Hippocampal formation (tissue), 2 donors: ENCODE measurements around the gene GOSR2.
"Not testable (repeated sequence)": the region's sequence is repeated elsewhere in the genome, so short reads cannot be mapped to it uniquely, and the experiment has no call there.

ENCODE experiments used
- DNase-seq, 2 donors: peaks; one replicate each; lab custom pipeline; 2025; lab: John Stamatoyannopoulos, UW

GOSR2 gene

DNA sequence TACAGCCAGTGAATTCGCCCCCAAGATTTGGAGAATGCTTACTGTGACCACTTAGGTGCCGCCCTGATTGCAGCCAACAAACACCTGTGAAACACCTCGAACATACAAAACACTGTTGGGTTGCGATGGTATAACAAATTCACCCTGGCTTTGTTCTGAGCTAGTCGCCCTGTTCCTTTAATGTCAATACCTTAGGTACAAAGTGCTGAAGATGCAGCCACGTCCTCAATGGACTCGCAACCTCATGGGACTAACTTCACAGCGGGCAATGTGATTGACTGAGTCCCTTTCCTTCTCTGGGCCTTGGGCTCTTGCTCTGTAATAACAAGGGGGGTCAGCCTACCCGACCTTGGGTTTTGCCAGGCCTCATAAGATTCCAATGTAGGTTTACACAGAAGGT, 28.9 kb upstream of the GOSR2 start:
- DNase-seq, result no peak

DNA sequence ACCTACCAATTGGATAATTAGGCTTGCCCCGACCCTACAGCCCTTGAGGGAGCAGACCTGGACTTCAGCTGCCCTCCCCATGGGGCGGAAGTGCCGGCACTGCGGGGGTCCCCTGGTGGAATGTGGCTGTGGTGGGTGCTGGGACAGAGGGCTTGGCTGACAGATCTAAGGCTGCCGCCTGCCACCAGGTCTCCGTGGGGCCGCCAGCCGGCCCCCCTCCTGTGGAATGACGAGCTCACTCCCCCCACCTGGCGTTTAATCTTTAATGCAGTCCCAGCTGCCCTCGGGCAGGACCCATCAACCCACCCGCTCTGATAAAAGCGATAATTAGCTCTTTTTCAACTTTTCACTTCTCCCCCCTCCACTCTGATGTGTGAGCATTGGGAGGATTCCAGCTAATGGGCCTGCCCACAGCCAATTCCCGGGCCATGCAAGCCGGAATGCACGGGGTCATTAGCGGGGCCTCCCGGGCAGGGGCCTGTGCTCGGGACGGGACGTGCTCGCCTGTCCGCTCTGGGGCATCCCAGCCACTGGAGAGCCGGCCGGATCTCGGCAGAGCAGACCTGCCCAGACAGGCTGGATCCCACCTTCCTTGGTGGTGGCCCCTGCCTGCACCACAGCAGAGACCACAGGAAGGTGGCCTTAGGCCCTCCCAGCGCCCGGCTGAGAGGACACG, 28.3 kb upstream of the GOSR2 start:
- DNase-seq, result no peak

DNA sequence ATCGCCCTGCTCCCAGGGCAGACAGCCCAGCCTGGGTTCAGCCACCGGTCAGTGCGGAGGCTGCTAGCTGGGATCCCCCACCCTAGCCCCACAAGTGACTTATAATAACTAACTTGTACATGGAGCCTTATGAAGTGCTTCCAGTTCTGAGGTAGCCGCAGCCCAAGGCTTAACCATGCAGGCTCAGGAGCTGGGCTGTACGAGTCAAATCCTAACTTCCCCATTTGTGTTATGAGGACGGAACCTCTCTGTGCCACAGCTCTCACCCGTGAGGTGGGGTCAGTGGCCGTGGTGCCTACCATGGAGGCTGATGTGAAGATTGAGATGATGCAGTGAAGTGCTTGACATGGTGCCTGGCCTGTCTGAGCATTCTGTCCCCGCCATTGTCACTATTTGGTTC, 27.8 kb upstream of the GOSR2 start:
- no peak for DNase-seq

DNA sequence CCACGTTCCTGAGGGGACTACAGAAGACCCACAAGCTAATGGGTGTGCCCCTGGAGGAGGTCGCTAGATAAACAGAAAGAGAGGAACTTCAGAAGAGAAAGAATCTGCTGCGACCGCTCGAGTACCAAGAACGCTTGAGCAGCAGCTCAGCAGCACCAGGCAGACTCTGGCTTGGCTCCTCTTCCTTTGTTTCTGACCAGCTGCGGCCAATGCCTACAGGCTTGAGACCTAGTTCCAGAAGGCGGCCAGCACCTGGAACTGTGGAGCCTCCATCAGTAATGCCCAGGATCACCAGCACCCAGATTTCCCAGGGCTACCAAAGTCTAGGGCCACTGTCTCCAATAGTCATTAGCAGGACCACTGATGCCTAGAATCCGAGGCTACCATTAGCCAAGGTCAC, 26.0 kb upstream of the GOSR2 start:
- no peak for DNase-seq

DNA sequence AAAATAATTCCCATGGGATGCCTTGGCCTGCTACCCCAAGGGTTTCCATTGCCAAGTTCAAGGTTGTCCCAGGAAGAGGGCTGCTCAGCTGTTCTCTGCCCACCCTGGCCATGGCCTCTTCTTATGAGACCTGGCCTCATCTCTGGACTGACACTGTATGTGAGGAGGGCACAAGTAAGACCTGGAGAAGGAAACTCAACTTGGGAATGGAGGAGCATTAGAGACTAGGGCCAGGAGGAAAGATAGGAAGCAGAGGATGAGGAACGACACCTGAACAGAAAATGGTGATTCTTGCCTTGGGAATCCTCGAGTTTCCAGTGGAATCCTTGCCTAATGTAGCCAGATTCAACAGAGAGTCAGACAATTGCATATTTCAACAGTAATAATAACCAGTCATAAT, 24.6 kb upstream of the GOSR2 start:
- DNase-seq, result no peak

DNA sequence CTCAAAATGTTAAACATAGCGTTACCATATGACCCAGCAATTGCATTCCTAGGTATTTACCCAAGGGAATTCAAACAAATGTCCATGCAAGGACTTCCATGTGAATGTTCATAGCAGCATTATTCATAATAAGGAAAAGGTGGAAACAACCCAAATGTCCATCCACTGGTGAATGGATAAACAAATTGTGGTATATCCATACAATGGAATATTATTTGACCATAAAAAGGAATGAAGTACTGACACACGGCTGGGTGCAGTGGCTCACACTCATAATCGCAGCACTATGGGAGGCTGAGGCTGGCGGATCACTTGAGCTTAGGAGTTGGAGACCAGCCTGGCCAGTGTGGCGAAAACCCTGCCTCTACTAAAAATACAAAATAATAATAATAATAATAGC, 24.1 kb upstream of the GOSR2 start:
- no peak for DNase-seq

DNA sequence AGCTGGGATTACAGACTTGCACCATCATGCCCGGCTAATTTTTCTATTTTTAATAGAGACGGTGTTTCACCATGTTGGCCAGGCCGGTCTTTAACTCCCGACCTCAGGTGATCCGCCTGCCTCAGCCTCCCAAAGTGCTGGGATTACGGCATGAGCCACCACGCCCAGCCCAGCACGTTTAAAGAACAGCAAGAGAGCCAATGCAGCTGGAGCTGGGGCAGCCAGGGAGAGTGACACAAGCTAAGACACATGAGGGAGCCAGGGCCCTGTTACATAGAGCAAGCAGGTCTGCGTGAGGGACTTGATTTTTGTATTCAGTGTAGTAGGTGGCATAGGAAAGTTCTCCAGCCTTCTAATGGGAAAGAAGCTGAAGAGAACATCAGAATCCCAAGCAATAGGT, 21.7 kb upstream of the GOSR2 start:
- DNase-seq, result no peak

DNA sequence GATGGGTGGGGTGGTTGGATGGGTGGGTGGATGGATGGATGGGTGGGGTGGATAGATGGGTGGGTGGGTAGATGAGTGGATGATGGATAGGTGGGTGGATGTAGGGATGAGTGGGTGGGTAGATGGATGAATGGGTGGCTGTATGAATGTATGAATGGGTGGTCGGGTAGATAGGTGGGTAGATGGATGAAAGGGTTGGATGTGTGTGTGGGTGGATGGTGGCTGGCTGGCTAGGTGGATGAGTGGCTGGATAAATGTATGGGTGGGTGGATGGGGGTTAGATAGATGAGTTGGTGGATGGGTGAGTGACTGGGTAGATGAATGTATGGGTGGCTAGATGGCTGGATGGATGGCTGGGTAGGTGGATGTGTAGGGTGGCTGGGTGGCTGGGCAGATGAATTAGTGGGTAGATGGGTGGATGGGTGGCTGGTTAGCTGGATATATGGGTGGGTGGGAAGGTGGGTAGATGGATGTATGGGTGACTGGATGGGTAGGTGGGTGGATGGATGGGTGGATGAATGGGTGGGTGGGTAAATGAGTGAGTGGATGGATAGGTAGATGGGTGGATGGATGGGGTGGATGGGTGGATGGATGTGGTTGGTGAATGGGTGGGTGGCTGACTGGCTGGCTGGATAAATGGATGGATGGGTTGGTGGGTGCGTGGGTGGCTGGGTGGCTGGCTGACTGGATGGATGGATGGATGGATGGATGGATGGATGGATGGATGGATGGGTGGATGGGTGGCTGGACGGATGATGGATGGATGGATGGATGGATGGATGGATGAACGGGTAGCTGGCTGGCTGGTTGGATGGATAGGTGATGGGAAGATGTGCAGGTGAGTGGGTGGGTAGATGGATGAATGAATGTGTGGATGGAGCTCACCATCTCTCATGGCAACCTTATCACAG, 18.9 kb upstream of the GOSR2 start:
- DNase-seq, result no peak

DNA sequence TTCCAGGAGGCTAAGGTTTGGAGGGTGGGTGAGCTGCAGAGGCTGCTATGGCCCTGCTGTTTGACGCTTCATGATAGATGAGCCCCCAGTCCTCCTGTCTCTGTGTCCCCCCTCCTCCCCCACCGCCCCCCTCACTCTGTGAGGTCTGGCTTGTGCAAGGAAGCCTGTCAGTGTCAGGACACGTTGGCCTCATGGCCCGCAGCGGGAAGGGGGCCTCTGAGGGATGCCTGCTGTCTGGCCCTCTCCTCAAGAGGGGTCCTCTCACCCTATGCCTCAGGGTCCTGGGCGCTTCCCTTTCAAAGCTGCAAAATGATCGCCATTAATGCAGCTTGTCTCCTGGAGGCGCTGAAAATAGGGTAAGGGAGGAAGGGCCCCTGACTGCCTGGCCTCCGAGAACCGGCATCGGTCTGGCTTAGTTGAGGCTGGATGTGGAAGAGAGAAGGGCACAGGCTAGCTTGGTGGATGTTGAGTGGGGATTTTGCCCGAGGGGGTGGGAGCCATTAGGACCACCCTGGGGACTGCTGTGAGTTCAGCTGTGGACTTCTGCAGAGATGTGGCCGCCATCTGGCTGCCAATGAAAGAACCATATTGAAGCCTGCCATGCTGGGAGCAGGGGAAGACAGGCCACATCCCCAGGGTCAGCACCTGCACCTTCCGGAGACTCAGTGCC, 14.8 kb upstream of the GOSR2 start:
- no peak for DNase-seq

DNA sequence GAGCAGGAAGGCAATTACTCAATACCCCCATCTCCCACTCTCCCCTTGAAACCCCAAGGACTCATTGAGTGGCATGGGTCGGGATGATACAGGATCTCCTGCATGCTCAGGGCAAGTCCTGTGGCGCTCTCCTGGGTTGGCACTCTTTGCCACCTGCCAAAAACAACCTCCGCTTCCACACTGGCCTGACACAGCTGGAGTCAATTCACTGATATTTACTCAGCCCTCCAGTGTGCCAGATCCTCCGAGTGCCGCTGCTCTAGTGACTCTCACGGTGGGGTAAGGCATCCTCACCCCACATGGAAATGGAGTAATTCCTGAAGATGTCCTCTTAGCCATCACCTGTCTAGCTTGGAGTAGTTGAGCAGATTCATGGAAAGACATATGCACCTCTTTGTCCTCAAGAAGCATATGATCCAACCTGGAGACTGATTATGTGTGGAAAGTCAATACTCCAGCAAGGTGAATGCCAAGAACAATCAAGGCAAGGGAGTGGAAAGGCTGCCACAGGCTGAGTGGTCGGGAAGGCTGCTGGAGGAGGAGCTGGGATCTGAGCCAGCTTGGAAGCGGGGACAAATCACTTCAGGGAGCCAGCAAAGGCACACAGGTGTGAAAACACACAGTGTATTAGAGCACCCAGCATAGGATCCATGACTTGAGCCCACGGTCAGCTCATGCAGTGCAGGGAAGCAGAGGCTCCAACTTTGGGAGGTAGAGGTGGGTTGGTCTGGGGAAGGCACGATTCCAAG, 12.6 kb upstream of the GOSR2 start:
- DNase-seq, result no peak

DNA sequence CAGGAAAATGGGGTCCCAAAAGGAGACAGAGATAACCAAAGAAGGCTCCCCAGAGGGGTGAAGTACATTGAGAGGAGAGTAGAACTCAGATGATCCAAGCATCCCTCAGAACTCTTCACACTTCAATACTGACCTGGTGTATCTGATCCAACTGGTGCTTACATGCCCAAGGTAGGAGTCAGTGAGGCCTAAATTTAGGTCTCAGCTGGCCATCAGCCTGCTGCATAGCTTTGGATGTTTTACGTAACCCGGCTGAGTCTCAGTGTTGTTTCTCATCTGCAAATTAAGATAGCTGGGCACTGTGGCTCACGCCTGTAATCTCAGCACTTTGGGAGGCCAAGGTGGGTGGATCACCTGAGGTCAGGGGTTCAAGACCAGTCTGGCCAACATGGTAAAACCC, 11.6 kb upstream of the GOSR2 start:
- no peak for DNase-seq

DNA sequence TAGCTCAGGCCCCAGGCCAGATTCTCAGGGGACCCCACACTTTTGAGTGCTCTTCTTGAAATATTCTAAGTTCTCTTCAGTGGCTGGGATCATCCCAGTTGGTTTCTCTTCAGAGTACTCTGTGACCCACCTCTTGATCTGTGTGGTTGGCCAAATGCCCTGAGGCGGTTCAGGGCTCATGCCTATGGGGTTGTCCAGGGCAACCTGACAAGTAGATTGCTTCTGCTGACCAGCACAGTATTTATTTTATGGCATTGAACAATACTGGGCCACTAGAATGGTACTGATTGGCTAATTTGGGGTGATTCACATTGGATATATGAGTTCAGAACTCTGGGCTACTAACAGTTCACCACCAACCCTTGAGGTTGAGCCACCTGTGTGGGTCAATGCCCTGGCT, 7.4 kb upstream of the GOSR2 start:
- DNase-seq, result no peak

DNA sequence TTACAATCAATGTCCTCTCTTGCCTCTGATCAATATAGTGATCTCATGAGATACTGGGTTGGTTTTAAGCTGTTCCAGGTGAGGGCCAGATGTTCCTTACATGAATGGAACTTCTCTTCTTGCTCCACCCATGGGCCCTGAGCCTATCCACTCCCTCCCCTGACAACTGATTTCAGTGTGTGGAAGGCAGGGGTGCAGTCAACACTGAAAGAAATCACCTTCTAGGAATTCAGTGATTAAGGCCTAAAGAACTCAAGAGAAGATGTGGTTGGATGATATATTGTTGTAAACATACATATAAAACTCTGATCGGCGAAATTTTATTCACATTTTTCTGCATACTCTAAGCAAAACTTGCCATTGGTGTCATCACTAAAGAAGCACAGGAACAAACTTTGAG, 6.7 kb upstream of the GOSR2 start:
- DNase-seq, result no peak

DNA sequence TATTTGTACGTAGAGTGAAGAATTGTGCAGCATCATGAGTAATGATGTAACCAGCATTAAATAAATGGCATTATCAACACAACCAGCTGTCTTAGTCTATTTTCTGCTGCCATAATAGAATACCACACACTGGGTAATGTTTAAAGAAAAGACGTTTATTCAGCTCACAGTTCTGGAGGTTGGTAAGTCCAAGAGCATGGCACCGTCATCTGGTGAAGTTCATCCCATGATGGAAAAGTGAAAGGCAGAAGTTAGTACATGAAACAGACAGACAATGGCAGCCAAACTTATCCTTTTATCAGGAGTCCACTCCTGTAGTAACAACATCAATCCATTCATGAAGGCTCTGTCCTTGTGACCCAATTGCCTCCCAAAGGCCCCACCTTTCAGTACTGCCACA, 6.3 kb upstream of the GOSR2 start:
- no peak for DNase-seq

DNA sequence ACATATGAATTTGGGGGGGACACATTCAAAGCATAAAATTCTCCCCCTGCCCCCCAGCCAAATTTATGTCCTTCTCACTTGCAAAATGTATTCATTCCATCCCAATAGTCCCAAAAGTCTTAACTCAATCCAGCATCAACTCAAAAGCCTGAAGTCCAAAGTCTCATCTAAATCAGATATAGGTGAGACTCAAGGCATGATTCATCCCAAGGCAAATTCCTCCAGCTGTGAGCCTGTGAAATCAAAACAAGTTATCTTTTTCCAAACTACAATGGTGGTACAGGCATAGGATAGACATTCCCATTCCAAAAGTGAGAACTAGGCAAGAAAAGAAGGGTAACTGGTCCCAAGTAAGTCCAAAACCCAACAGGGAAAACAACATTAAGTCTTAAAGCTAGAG, 5.9 kb upstream of the GOSR2 start:
- no peak for DNase-seq

DNA sequence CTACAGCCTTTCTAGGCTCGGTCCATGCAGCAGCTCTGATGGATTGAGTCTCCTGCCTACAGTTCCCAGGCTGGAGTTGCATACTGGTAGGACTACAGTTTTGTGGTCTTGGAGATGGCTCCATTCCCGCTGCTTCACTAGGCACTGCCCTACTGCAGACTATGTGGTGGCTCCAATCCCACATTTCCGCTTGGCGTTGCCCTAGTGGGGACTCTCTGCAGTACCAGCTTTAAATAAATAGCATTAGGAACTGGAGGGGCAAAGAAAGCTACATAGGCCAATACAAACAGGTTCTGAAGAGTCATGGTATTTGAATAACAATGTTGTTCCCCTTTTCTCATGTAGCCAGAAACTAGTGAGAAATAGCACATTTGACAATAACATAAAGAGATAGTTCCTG, 5.4 kb upstream of the GOSR2 start:
- DNase-seq, result no peak

DNA sequence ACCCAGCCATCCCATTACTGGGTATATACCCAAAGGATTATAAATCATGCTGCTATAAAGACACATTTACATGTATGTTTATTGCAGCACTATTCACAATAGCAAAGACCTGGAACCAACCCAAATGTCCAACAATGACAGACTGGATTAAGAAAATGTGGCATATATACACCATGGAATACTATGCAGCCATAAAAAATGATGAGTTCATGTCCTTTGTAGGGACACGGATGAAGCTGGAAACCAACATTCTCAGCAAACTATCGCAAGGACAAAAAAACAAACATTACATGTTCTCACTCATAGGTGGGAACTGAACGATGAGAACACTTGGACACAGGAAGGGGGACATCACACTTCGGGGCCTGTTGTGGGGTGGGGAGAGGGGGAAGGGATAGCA, 998 bp upstream of the GOSR2 start:
- DNase-seq, result not testable (repeated sequence)

DNA sequence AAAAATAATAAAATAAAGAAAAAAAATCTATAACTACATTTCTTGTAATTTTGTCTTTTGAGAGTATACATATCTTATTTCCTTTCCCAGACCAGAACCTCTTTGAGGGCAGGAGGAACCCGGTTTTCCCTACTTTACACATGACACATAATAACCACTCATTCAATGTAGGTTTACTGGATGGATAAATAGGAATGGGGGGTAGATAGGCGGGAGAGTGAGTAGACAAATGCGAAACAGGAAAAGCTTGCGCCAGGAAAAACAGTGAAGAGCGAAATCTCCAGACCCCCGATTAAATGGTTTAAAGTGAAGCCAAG, 515 bp upstream of the GOSR2 start:
- DNase-seq, result no peak

DNA sequence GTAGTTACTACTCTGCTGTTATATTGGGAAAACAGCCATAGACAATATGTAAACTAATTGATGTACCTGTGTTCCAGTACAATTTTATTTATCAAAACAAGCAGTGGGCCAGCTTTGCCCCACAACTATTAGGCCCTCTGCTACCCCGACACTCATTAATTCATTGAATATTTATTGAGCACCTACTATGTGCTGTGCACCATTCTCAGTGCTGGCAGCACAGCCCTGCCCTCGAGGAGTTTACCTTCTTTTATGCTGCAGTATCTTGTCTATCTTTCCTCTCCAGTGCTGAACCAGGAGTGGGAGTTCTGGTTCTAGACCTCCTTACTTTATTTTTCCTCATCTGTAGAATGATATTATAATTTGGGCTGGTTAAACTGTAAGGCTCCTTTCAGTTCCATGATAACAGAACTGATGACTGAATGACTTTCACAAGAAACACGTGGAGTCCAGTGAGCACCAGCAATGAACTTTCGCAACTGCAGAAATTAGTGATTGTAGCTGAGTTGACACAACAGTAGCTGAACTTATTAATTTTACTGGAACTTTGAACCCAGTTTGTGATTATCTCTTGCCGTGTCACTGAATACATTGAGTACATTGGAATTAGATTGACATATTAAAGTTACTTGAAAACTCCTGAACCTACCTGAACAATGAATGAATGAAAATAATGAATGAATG, 2.4 kb downstream of the GOSR2 start:
- no peak for DNase-seq

DNA sequence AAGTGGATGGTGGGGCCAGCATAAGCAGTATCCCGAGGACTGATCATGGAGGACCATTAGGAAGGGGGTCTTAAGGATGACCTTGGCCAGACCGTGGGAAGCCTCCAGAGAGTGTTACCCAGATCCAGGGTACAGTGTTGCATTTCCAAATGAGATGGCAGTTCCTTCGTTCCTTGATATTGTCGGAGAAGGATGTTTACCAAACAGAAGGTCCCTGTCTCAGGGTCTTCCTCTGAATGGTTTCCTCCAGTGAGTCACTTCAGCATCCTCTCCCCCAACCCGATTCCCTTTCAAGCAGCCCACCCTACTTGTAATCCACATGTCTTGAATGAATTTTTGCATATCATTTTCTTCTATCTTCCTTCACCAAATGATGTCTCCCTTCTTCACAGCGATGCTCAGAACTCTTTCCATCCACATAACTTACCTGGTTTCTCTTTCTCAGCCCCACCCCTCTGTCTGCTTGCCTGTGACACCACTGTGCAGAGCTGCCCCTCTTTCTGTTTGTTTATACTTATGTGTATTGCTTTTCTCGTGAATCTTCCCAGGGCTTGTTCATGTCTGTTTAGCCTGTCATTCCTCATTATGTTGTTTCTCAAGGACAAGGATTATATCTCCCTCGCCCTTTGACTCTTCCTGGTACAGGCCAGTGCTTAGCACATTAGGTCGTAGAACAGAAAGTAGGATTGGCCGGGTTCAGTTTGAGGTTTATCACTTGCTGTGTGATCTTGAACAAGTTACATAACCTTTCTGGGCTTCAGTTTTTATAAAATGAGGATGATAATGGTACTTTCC, 5.7 kb downstream of the GOSR2 start:
- DNase-seq, result no peak

DNA sequence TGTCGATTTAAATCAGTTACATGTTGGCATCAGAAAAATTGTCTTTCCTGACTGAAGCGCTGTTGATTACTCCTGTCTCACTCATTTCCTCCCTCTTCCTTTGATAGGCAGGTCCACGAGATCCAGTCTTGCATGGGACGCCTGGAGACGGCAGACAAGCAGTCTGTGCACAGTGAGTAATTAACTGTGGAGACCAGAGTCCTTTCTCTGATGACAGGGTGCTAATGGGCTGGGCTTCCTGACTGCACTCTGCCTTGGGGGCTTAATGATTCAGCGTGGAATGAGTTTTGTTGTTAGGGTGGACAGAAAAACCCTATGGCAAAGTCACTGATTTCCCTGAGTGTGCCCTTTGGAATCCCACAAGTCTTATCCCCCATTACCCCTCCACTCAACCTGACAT, 6.5 kb downstream of the GOSR2 start:
- no peak for DNase-seq
